Caco-2 (cell line): ENCODE results near the gene IMMP2L. TPM values are rescaled to one million over a fixed set of nuclear protein-coding genes. Genes with fewer than 3 reads are reported as not detected.
A peak's percentile ranks its signal among the peaks of the same experiment; 100 is the strongest.

Experiments used
- BruUV-seq: library from RNA; stranded (reverse); fragments of 400-500 nt; replicated peaks from 2 replicates; lab custom pipeline; 2021; lab: Mats Ljungman, UMichigan
- CTCF ChIA-PET: fragments of 300-600 bp; sonication (Branson Sonifier 250); formaldehyde crosslinking; loops from one replicate; lab custom pipeline; 2022; ENCODE audit warnings: antibody characterized with exemption; lab: Charles Lee
- POLR2A ChIA-PET: fragments of 300-600 bp; sonication (Branson Sonifier 250); formaldehyde crosslinking; loops from one replicate; lab custom pipeline; 2022; ENCODE audit warnings: antibody characterized with exemption; lab: Charles Lee
- DNase-seq, 2 experiments: peaks; one replicate each; pipeline versions ENCODE4 v3.0.0 to v3.0.0-alpha.2; 2020 to 2022
- H3K27me3 ChIP-seq: replicated peaks from 2 replicates; pipeline ENCODE4 v1.6.0; 2011; ENCODE audit warnings: low read length; ENCODE audit not compliant: control insufficient read depth, insufficient read depth
- H3K36me3 ChIP-seq: 2 replicates; pipeline ENCODE4 v1.5.1; 2011; ENCODE audit warnings: low read length; ENCODE audit not compliant: control insufficient read depth, insufficient read depth
- H3K4me1 ChIP-seq: fragments of 250-450 bp; sonication (Bioruptor Pico); 2 replicates; pipeline ENCODE4 v1.5.1; 2020; ENCODE audit warnings: mild to moderate bottlenecking
- H3K4me3 ChIP-seq: 2 replicates; pipeline ENCODE4 v1.5.1; 2011; ENCODE audit warnings: low read depth, mild to moderate bottlenecking, control low read depth, low read length
- H3K9me3 ChIP-seq: fragments of 250-450 bp; sonication (Bioruptor Pico); 2 replicates; pipeline ENCODE4 v1.5.1; 2020; ENCODE audit warnings: mild to moderate bottlenecking, moderate library complexity
- H3K27ac Mint-ChIP-seq: one replicate; pipeline ENCODE4 v1.8.0; 2022; ENCODE audit warnings: mixed read lengths; ENCODE audit not compliant: unreplicated experiment
- H3K27me3 Mint-ChIP-seq: one replicate; pipeline ENCODE4 v1.8.0; 2022; ENCODE audit warnings: mixed read lengths; ENCODE audit not compliant: insufficient read depth, unreplicated experiment
- H3K36me3 Mint-ChIP-seq: one replicate; pipeline ENCODE4 v1.8.0; 2022; ENCODE audit warnings: mild to moderate bottlenecking, mixed read lengths; ENCODE audit not compliant: insufficient read depth, unreplicated experiment
- H3K4me1 Mint-ChIP-seq: one replicate; pipeline ENCODE4 v1.8.0; 2022; ENCODE audit warnings: low read depth, mixed read lengths; ENCODE audit not compliant: unreplicated experiment
- H3K4me3 Mint-ChIP-seq: one replicate; pipeline ENCODE4 v1.8.0; 2022; ENCODE audit warnings: mild to moderate bottlenecking, moderate library complexity, mixed read lengths; ENCODE audit not compliant: unreplicated experiment
- H3K9me3 Mint-ChIP-seq: one replicate; pipeline ENCODE4 v1.8.0; 2022; ENCODE audit warnings: mixed read lengths; ENCODE audit not compliant: unreplicated experiment
- CTCF ChIP-seq, 2 experiments: fragments of 200-600 bp in 1 of 2; IDR thresholded peaks; 1 replicate in 1 of 2; 2 replicates in 1 of 2; pipeline versions ENCODE4 v1.5.1 to v1.8.0; 2011 to 2022; ENCODE audit warnings: antibody characterized with exemption in 1 of 2, control low read depth in 1 of 2, inconsistent platforms in 1 of 2, low read depth in 1 of 2, low read length in 1 of 2, mild to moderate bottlenecking in 1 of 2, moderate library complexity in 1 of 2; ENCODE audit not compliant: insufficient read depth in 1 of 2, severe bottlenecking in 1 of 2, unreplicated experiment in 1 of 2
- intact Hi-C: fragments of 100-400 bp; cut with micrococcal nuclease; formaldehyde crosslinking; loops from one replicate; pipeline ENCODE4 v1.10.0; 2022; ENCODE audit not compliant: unreplicated experiment
- total RNA-seq: library from RNA; stranded (reverse); gene quantifications from 2 replicates; pipeline ENCODE4 v1.2.3, GENCODE V29; 2022

IMMP2L gene
- total RNA-seq, 1 experiment from 2014 or later = 9.5 TPM

- Histone ChIP-seq H3K27me3 (no peaks in the 10 kb centered on the region), H3K36me3 (no peaks in the 10 kb centered on the region), H3K9me3 (no peaks in the 10 kb centered on the region; the same call in 1 of the 2 replicates), H3K4me1 (no peaks in the 10 kb centered on the region), H3K4me3 (no peak overlapping the region)
- no peaks in the 10 kb centered on the region for H3K27me3 Mint-ChIP-seq
- H3K4me3 Mint-ChIP-seq = no peak overlapping the region
- DNase-seq = no peak
- no TSS peak for BruUV-seq
- intact Hi-C loops = no loop called here
- no peak for TF ChIP-seq CTCF (IDR thresholded peaks at IDR 0.05; ENCODE audit: insufficient read depth in 1 of 2, low read depth in 1 of 2, low read length in 1 of 2, severe bottlenecking in 1 of 2, unreplicated experiment in 1 of 2)
- ChIA-PET POLR2A (no interaction called here), CTCF (no interaction called here)
- H3K27ac Mint-ChIP-seq = no peak overlapping the region
- H3K9me3 Mint-ChIP-seq = no peaks in the 10 kb centered on the region
- no peaks in the 10 kb centered on the region for H3K36me3 Mint-ChIP-seq
- H3K4me1 Mint-ChIP-seq = no peaks in the 10 kb centered on the region
Observed at GRCh38 chr7:110842796-110843195, 719.5 kb downstream of the IMMP2L start.

- H3K36me3 ChIP-seq = no peaks in the 10 kb centered on the region
- H3K4me3 Mint-ChIP-seq = no peak overlapping the region
- intact Hi-C loops = no loop called here
- no peaks in the 10 kb centered on the region for H3K27me3 ChIP-seq
- no peaks in the 10 kb centered on the region; the same call in 1 of the 2 replicates for H3K9me3 ChIP-seq
- BruUV-seq = no TSS peak
- no peaks in the 10 kb centered on the region for H3K27me3 Mint-ChIP-seq
- no peaks in the 10 kb centered on the region for H3K36me3 Mint-ChIP-seq
- H3K4me1 Mint-ChIP-seq = no peaks in the 10 kb centered on the region
- H3K27ac Mint-ChIP-seq = no peak overlapping the region
- H3K9me3 Mint-ChIP-seq = no peaks in the 10 kb centered on the region
- no peak for TF ChIP-seq CTCF (IDR thresholded peaks at IDR 0.05; ENCODE audit: insufficient read depth in 1 of 2, low read depth in 1 of 2, low read length in 1 of 2, severe bottlenecking in 1 of 2, unreplicated experiment in 1 of 2)
- no peak overlapping the region for H3K4me3 ChIP-seq
- DNase-seq = no peak
- CTCF ChIA-PET = no interaction called here
- POLR2A ChIA-PET = no interaction called here
- H3K4me1 ChIP-seq = no peaks in the 10 kb centered on the region
Observed at GRCh38 chr7:110841840-110842545, 720.3 kb downstream of the IMMP2L start.

GRCh38 chr7:110839866-110840265, 722.4 kb downstream of the IMMP2L start:
- DNase-seq = peak in 1 of 2 experiments; percentile 23
- no peak overlapping the region for H3K27ac Mint-ChIP-seq
- POLR2A ChIA-PET = no interaction called here
- Histone ChIP-seq H3K27me3 (no peaks in the 10 kb centered on the region), H3K36me3 (no peaks in the 10 kb centered on the region), H3K4me1 (no peaks in the 10 kb centered on the region; the same call in 1 of the 2 replicates), H3K4me3 (no peak overlapping the region), H3K9me3 (no peaks in the 10 kb centered on the region; the same call in 1 of the 2 replicates)
- H3K4me1 Mint-ChIP-seq = no peaks in the 10 kb centered on the region
- H3K4me3 Mint-ChIP-seq = no peak overlapping the region
- intact Hi-C loops = no loop called here
- BruUV-seq = no TSS peak
- H3K27me3 Mint-ChIP-seq = no peaks in the 10 kb centered on the region
- H3K9me3 Mint-ChIP-seq = no peaks in the 10 kb centered on the region
- H3K36me3 Mint-ChIP-seq = no peaks in the 10 kb centered on the region
- TF ChIP-seq CTCF (IDR thresholded peaks at IDR 0.05; ENCODE audit: insufficient read depth in 1 of 2, low read depth in 1 of 2, low read length in 1 of 2, severe bottlenecking in 1 of 2, unreplicated experiment in 1 of 2) = peak; percentile 13
- CTCF ChIA-PET = no interaction called here
